HL-60 (cell line): ENCODE data around the gene ACSL4.
"Not testable (repeated sequence)": the region's sequence is repeated elsewhere in the genome, so short reads cannot be mapped to it uniquely, and the experiment has no call there.

Experiments used
- CTCF ChIP-seq: IDR thresholded peaks from one replicate; pipeline ENCODE4 v1.5.1; 2011; ENCODE audit warnings: low read length, control low read depth, inconsistent platforms; ENCODE audit not compliant: insufficient read depth
- SPI1 ChIP-seq: IDR thresholded peaks from 2 replicates; pipeline ENCODE4 v1.6.1; 2012; ENCODE audit warnings: low read depth, mild to moderate bottlenecking, borderline replicate concordance

DNA sequence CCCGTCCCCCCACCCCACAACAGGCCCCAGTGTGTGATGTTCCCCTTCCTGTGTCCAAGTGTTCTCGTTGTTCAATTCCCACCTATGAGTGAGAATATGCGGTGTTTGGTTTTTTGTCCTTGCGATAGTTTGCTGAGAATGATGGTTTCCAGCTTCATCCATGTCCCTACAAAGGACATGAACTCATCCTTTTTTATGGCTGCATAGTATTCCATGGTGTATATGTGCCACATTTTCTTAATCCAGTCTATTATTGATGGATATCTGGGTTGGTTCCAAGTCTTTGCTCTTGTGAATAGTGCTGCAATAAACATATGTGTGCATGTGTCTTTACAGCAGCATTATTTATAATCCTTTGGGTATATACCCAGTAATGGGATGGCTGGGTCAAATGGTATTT is 75.7 kb downstream of the ACSL4 start:
- TF ChIP-seq SPI1, CTCF: not testable (repeated sequence)
